Measurements from ENCODE around the gene GLIPR1. TPM values are rescaled to one million over a fixed set of nuclear protein-coding genes. Genes with fewer than 3 reads are reported as not detected.
A peak's percentile ranks its signal among the peaks of the same experiment; 100 is the strongest.
"Not testable (repeated sequence)": the region's sequence is repeated elsewhere in the genome, so short reads cannot be mapped to it uniquely, and the experiment has no call there.

GLIPR1 gene
- total RNA-seq, 2 donors from 2014 or later = 0.22 to 0.29 TPM

- H3K36me3 Mint-ChIP-seq (ENCODE audit: low read depth) = peaks cover 5% of the 10 kb centered on the region
- peak within 1 kb of the TSS; percentile 100 for H3K27ac Mint-ChIP-seq
- 6 to 7% methylated on average over 38 to 47 of the region's 47 CpGs for WGBS, 2 experiments (ENCODE audit: insufficient coverage in 1 of 2, insufficient read length in 1 of 2)
- no peaks in the 10 kb centered on the region for H3K9me3 Mint-ChIP-seq
- H3K9me3 ChIP-seq (ENCODE audit: control insufficient read depth, low read length) = no peaks in the 10 kb centered on the region
- no peak within 1 kb of the TSS for H3K27ac ChIP-seq (ENCODE audit: low read depth, low read length)
- H3K9ac ChIP-seq (ENCODE audit: extremely low read depth, low read length, poor library complexity, severe bottlenecking) = peak within 1 kb of the TSS; percentile 90
- H3K27me3 ChIP-seq (ENCODE audit: control insufficient read depth, insufficient read depth, low read length, poor library complexity, severe bottlenecking) = no peaks in the 10 kb centered on the region
- peak; percentile 98 for DNase-seq
- H3K36me3 ChIP-seq (ENCODE audit: control insufficient read depth, insufficient read depth, low read length) = peaks cover 5% of the 10 kb centered on the region
- peaks cover 4% of the 10 kb centered on the region for H3K4me1 ChIP-seq (ENCODE audit: control insufficient read depth, insufficient read depth, low read length)
- peaks cover 12% of the 10 kb centered on the region for H3K4me1 Mint-ChIP-seq
- peak; percentile 21 for TF ChIP-seq CTCF (conservative IDR thresholded peaks at IDR 0.05)
- no peaks in the 10 kb centered on the region for H3K27me3 Mint-ChIP-seq (ENCODE audit: insufficient read depth)
- peak within 1 kb of the TSS; percentile 97 for H3K4me3 Mint-ChIP-seq
- peak within 1 kb of the TSS; percentile 98 for H3K4me3 ChIP-seq (ENCODE audit: low read length)
These were observed 30.8 kb downstream of the GLIPR1 start, which contains the start of gene KRR1 for GRCh38 chr12:75511116-75512048. Gene KRR1, minus strand, starts transcription at chr12:75511609. Its CDS starts 12 bp downstream, at chr12:75511597.

GRCh38 chr12:75521224-75521623 is 40.7 kb downstream of the GLIPR1 start:
- not testable (repeated sequence) for H3K27ac ChIP-seq (ENCODE audit: low read depth, low read length); H3K4me1 Mint-ChIP-seq; H3K27me3 ChIP-seq (ENCODE audit: control insufficient read depth, insufficient read depth, low read length, poor library complexity, severe bottlenecking); H3K27ac Mint-ChIP-seq; H3K27me3 Mint-ChIP-seq (ENCODE audit: insufficient read depth); H3K4me3 Mint-ChIP-seq; DNase-seq; H3K4me1 ChIP-seq (ENCODE audit: control insufficient read depth, insufficient read depth, low read length); H3K36me3 ChIP-seq (ENCODE audit: control insufficient read depth, insufficient read depth, low read length); H3K9me3 ChIP-seq (ENCODE audit: control insufficient read depth, low read length); H3K9ac ChIP-seq (ENCODE audit: extremely low read depth, low read length, poor library complexity, severe bottlenecking); H3K36me3 Mint-ChIP-seq (ENCODE audit: low read depth); H3K4me3 ChIP-seq (ENCODE audit: low read length)
- peaks cover 19% of the 10 kb centered on the region for H3K9me3 Mint-ChIP-seq

GRCh38 chr12:75522124-75522523 is 41.6 kb downstream of the GLIPR1 start:
- not testable (repeated sequence) for H3K27ac ChIP-seq (ENCODE audit: low read depth, low read length); H3K9me3 ChIP-seq (ENCODE audit: control insufficient read depth, low read length); H3K4me1 ChIP-seq (ENCODE audit: control insufficient read depth, insufficient read depth, low read length); H3K4me1 Mint-ChIP-seq; H3K4me3 Mint-ChIP-seq; H3K27me3 ChIP-seq (ENCODE audit: control insufficient read depth, insufficient read depth, low read length, poor library complexity, severe bottlenecking); H3K36me3 ChIP-seq (ENCODE audit: control insufficient read depth, insufficient read depth, low read length); H3K27me3 Mint-ChIP-seq (ENCODE audit: insufficient read depth); H3K36me3 Mint-ChIP-seq (ENCODE audit: low read depth); H3K4me3 ChIP-seq (ENCODE audit: low read length); H3K9ac ChIP-seq (ENCODE audit: extremely low read depth, low read length, poor library complexity, severe bottlenecking); H3K27ac Mint-ChIP-seq; DNase-seq
- peaks cover 19% of the 10 kb centered on the region for H3K9me3 Mint-ChIP-seq
- 90 to 92% methylated on average over 4 to 5 of the region's 5 CpGs for WGBS, 2 experiments (ENCODE audit: insufficient coverage in 1 of 2, insufficient read length in 1 of 2)

DNA sequence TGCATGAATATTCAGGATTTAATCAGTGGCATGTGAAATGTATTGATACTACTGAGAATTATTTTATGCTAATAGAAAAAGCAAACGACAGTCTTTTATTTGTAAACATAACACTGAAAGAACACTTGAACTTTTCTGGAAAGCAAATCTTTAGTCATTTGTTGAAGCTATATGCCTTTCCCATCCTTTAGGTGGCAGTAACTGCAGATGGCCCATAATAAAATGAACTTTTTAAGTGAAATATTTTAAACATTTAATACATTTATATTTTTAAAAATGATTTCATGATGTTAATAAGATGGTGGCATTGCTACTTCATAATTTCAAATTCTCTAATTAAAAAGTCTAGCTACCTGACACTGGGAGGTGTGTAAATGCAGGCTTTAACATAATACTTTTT is 44.7 kb downstream of the GLIPR1 start:
- Histone ChIP-seq H3K9ac (ENCODE audit: extremely low read depth, low read length, poor library complexity, severe bottlenecking) (no peak overlapping the region), H3K36me3 (ENCODE audit: control insufficient read depth, insufficient read depth, low read length) (no peaks in the 10 kb centered on the region), H3K27me3 (ENCODE audit: control insufficient read depth, insufficient read depth, low read length, poor library complexity, severe bottlenecking) (no peaks in the 10 kb centered on the region), H3K27ac (ENCODE audit: low read depth, low read length) (no peak overlapping the region), H3K4me1 (ENCODE audit: control insufficient read depth, insufficient read depth, low read length) (no peaks in the 10 kb centered on the region), H3K9me3 (ENCODE audit: control insufficient read depth, low read length) (no peaks in the 10 kb centered on the region), H3K4me3 (ENCODE audit: low read length) (no peak overlapping the region)
- peaks cover 17% of the 10 kb centered on the region for H3K9me3 Mint-ChIP-seq
- WGBS, 2 experiments (ENCODE audit: insufficient coverage in 1 of 2, insufficient read length in 1 of 2) = 89% methylated on average over 1 of the region's 1 CpG; no CpG with 5 or more reads in 1 of the 2 experiments
- no peak overlapping the region for H3K27ac Mint-ChIP-seq
- H3K36me3 Mint-ChIP-seq (ENCODE audit: low read depth) = no peaks in the 10 kb centered on the region
- TF ChIP-seq CTCF (conservative IDR thresholded peaks at IDR 0.05) = peak; percentile 62
- peaks cover 10% of the 10 kb centered on the region for H3K27me3 Mint-ChIP-seq (ENCODE audit: insufficient read depth)
- no peak for DNase-seq
- no peak overlapping the region for H3K4me3 Mint-ChIP-seq
- peaks cover 4% of the 10 kb centered on the region for H3K4me1 Mint-ChIP-seq

Measured in endodermal cell (in vitro differentiated cells).